NCI-H146 treated with DMSO at 0.1 percent for 48 hours (cell line): Measurements from ENCODE around the gene ZBTB8OS.
"Not testable (repeated sequence)": the region's sequence is repeated elsewhere in the genome, so short reads cannot be mapped to it uniquely, and the experiment has no call there.

Source experiments
- DNase-seq: peaks from one replicate; lab custom pipeline; 2025; ENCODE audit not compliant: unreplicated experiment; lab: John Stamatoyannopoulos, UW

ZBTB8OS gene

DNA sequence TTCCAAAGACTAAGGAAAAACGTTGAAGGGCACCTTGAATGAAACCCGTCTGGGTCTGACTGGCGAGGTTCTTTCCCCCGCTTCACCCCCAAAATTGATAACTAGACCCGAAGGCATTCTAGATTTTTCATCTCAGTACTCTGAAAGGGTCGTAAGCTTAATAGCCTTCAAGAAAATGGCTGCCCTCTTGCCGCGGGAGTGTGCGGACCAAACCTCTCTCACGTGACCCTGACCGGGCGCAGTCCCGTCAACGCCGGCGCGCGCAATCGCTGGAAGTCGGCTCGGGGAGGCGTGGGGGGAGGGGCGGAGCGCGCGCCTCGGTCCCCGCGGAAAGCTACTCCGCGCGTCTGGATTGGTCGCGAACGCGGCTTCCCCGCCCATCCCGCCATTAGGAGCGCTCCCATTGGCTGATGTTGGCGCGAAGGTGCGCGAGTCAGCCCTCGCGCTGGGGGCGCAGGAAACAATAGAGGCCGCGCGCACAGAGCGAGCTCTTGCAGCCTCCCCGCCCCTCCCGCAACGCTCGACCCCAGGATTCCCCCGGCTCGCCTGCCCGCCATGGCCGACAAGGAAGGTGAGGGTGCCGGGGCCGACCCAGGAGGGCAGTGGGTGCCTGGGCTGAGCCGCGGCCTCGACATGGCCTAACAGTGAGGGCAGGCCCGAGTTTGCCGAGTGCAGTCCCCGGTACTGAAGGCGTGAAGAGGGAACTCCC is 556 bp upstream of the ZBTB8OS start, which contains the start of gene RBBP4:
TSS of gene RBBP4 (plus strand) at position 457 of the 709 bp plus-strand sequence. CDS start at position 556, 99 bp downstream.
- peak; percentile 88 for DNase-seq

DNA sequence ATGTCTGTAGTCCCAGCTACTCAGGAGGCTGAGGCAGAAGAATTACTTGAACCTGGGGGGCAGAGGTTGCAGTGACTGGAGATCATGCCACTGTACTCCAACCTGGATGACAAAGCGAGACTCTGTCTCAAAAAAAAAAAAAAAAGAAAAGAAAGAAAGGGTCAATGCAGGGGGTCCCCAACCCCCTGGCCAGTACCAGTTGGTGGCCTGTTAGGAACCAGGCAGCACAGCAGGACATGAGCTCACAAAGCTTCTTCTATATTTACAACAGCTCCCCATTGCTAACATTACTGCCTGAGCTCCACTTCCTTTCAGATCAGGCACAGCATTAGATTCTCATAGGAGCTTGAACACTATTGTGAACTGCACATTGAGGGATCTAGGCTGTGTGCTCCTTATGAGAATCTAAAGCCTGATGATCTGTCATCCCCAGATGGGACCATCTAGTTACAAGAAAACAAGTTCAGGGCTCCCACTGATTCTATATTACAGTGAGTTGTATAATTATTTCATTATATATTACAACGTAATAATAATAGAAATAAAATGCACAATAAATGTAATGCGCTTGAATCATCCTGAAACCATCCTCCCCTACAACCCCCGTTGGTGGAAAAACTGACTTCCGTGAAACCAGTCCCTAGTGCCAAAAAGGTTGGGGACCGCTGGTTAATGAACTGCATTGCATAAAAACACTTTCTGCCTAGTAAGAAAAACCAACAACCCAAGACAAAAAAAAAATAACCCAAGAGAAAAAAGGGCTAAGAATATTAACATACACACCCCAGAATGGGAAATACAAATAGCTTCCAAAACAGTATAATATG is 2.8 kb downstream of the ZBTB8OS start:
- DNase-seq, result no peak

DNA sequence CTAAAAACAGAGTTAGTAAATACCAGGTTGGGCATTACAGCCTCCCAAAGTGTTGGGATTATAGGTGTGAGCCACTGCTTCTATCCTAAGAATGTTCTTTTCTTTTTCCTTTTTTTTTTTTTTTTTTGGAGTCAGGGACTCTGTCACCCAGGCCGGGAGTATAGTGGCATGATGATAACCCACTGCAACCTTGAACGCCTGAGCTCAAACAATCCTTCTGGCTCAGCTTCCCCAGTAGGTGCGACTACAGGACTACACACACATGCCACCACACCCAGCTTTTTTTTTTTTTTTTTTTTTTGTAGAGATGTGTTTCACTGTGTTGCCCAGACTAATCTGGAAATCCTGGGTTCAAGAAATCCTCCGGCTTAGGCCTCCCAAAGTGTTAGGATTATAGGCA is 5.9 kb downstream of the ZBTB8OS start:
- no peak for DNase-seq

DNA sequence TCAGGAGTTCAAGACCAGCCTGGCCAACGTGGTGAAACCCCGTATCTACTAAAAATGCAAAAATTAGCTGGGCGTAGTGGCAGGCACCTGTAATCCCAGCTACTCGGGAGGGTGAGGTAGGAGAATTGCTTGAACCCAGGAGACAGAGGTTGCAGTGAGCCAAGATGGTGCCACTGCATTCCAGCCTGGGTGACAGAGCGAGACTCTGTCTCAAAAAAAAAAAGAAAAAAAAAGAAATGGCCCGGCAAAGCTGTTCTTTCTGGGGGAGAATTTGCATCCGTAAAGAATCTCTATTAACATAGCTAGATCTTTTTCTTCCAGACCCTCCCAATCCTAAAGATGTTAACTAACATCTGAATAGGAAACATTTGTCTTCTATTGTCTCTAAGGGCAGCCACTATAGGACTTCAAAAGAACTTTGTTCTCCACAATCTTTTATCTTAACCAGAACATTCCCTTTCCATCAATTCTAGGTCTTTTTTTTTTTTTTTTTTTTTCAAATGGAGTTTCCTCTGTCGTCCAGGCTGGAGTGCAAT is 8.0 kb downstream of the ZBTB8OS start:
- not testable (repeated sequence) for DNase-seq

DNA sequence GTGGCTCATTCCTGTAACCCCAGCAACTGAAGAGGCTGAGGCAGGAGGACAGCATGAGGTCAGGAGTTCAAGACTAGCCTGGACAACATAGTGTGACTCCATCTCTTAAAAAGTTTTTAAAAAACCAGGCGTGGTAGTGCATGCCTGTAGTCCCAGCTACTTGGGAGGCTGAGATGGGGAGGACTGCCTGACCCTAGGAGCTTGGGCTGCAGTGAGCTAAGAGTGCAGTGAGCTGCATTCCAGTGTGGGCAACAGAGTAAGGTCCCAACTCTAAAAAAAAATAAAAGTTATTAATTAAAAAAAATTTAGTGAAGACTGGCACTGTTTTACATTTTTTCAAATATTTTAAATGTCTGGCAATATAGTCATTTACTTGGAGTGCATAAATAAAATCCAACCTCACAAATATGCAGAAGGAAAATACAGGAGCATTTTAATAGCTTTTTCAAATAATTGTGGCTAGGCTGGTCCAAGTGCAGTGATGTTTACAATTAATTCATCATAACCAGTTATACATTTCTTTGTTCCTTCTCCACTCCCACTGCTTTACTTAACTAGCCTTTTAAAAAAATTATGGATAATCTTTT is 10.8 kb downstream of the ZBTB8OS start:
- no peak for DNase-seq

DNA sequence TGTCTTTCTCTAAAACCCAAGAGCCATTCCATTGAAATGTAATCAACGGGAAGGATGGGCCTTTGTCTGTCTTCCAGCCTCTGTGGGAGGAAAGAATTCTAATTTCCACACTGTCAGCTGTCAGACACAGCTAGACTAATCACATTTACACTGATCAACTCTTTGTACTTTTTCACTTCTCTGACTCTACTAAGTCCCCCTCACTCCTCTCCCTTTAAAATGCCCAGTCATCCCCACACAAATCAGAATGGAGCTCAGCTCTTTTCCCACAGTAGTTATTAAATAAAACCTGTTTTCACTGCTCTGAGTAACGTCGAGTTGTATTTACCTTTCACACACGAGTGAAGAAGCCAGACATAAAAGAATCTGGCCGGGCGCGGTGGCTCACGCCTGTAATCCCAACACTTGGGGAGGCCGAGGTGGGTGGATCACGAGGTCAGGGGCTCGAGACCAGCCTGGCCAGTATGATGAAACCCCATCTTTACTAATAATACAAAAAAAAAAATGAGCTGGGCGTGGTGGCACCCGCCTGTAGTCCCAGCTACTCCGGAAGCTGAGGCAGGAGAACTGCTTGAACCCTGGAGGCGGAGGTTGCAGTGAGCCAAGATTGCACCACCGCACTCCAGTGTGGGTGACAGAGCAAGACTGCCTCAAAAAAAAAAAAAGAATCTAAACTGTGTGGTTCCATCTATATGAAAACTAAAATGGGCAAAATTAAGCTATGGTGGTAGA is 13.3 kb downstream of the ZBTB8OS start:
- DNase-seq, result no peak

DNA sequence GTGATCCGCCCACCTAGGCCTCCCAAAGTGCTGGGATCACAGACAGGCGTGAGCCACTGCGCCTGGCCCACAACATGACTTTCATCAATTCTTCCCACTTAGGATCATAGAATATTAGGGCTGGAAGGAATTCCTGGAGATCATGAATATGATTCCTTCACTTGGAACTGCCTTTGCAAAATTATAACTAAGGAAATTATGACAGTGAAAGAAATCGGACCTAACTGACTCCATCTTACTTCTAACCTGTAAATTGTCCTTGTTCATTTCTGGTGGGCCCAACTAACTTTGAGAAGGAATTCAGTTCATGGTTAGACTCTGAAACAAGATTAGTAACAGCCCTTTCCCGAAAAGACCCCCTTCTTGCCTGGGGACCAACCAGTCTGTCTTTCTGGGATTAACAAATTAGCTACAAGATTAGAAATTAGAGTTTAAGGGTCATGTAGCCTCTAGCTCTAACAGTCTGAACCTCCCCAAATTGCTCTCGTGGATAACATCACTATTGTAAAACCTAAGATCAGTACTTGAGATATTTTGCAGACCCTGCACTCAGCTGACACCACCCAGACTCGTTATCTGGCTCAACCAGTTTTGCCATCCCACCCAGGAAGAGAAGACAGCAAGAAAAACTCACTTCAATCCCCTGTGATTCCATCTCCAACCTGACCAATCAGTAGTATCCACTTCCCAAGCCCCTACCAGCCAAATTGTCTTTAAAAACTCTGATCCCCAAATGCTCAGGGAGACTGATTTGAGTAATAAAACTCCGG is 14.7 kb downstream of the ZBTB8OS start:
- DNase-seq, result no peak

DNA sequence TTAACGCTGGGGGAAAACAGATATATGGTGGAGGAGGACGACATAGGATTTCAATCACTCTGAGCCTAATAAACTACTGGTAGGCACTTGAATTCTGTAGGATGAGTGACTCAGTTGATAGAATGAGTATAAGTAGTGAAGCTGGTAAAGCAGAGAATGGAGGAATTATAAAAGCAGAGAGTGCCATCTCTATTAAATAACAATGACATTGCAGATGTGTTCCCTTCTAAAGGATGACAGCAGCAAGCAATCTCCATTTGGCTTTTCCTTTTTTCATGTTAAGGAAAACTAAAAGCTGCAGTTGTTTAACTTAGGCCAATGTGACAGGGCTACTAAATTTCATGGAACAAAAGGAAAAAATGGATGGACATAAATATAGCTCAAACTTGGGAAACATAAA is 17.5 kb downstream of the ZBTB8OS start:
- DNase-seq, result no peak

DNA sequence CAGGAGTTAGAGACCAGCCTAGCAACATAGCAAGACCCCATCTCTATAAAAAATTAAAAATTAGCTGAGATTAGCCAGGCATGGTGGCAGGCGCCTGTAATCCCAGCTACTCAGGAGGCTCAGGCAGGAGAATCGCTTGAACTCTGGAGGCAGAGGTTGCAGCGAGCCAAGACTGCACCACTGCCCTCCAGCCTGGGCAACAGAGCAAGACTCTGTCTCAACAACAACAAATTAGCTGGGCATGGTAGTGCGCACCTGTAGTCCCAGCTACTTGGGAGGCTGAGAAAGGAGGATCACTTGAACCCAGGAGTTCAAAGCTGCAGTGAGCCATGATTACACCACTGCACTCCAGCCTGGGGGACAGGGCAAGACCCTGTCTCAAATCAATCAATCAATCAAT is 20.2 kb downstream of the ZBTB8OS start:
- DNase-seq, result not testable (repeated sequence)

DNA sequence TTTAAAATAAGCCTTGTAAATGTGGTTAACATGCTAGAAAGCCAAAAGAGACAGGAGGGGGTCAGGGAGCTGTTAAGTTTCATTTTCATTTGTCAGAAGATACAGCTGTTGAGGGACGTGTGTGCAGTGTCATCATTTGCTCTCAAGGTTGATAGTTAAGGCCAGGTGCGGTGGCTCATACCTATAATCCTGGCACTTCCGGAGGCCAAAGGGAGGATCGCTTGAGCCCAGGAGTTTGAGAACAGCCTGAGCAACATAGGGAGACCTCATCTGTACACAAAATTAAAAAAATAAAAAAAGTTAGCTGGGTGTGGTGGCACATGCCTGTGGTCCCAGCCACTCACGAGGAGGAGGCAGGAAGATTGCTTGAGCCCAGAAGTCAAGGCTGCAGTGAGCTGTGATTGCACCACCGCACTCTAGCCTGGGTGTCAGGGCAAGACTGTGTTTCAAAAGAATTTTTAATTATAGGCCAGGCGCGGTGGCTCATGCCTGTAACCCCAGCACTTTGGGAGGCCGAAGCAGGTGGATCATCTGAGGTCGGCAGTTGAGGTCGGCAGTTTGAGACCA is 22.7 kb downstream of the ZBTB8OS start:
- DNase-seq, result no peak

DNA sequence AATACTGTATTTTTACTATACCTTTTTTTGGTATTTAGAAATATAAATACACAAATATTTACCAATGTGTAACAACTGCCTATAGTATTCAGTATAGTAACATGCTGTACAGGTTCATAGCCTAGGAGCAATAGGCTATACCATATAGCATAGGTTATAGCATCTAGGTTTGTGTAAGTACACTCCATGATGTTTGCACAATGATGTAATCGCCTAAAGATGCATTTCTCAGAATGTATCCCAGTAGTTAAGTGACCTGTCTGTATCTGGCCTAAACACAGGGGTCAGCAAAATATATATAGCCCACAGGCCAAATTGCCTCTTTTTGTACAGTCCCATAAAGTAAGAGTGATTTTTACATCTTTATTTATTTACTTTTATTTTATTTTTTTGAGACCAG is 24.2 kb downstream of the ZBTB8OS start:
- no peak for DNase-seq

DNA sequence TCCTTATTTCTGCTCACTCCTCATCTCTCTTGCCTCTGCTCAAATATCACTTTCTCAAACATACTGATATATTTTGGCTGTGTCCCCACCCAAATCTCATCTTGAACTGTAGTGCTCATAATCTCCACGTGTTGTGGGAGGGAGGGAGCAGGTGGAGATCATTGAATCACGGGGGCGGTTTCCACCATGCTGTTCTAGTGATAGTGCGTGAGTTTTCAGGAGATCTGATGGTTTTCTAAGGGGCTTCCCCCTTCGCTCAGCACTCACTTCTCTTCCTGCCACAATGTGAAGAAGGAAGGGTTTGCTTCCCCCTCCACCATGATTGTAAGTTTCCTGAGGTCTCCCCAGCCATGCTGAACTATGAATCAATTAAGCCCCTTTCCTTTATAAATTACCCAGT is 26.6 kb downstream of the ZBTB8OS start:
- no peak for DNase-seq

DNA sequence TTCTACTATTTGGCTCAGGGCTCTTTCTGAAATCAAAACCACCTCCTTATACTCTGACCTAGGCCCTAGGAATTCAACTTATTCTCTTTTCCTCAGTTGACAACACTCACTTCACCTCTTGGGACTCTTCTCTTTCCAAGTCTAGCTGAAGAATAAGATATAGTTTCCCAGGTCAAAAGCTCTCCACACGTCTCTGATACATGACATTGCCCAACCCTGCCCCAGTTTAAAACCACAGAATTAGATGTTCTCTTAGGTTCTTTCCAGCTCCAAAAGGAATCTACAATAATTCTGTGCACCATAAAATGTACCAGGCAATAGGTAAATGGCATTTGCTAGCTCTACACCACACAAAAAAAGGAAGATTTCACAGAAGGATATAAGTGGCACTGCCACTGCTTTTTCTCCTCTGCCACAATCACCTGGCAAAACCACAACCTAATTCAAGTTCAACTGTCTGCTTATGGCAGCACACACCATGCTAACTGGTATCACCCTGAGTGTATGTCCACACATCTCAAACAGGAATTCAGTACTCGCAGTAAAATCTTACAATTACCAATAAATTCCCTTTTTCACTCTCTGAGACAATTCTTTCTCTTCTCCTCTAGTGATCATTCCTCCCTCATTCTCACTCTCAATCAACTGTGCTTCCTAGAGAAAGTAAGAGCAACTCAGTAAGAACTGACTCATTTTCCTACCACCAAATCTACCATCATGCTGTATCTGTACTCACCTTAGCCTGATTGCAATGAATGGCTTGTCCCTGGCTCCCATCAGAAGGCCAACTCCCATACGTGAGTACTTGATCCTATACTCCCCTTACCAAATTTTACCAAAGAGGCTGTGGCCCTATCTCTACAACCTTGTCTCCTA is 27.3 kb downstream of the ZBTB8OS start:
- no peak for DNase-seq

DNA sequence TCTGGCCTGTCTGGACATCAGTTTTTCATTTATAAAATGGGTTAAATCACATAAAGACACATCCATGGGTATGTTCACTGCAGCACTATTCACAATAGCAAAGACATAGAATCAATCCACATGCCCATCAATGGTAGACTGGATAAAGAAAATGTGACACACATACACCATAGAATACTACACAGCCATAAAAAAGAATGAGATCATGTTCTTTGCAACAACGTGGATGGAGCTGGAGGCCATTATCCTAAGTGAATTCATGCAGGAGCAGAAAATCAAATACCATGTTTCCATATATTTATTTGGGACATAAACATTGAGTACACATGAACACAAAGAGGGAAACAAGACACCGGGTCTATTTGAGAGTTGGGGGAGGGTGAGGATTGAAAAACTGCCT is 28.1 kb downstream of the ZBTB8OS start:
- no peak for DNase-seq

DNA sequence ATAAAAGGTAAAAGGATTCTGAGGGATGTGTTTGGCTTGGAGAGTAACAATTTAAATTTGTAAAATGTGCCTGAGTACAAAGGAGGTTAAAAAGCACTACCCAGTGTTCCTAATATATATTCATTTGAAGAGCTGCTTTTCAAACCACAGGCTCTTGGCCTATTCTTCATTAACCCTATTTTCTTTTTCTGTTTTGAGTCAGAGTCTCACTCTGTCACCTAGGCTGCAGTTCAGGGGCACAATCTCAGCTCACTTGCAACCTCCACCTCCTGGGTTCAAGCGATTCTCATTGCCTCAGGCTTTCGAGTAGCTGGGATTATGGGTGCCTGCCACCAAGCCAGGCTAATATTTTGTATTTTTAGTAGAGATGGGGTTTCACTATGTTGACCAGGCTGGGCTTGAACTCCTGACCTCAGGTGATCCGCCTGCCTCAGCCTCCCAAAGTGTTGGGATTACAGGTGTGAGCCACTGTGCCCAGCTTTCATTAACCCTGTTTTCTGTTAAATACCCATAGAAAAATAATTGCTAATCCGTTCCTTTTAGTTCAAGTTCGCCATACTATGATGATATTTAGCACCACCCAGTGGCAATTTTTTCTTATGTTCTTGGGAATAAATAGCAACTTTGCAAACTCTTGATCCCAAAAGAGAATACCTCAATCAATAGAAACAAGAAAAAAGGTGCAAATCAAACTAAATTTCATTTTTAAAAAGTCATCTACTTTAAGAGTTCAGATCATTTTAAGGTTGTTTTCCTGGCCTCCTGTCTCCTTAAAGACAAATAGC is 30.5 kb downstream of the ZBTB8OS start:
- DNase-seq, result no peak

DNA sequence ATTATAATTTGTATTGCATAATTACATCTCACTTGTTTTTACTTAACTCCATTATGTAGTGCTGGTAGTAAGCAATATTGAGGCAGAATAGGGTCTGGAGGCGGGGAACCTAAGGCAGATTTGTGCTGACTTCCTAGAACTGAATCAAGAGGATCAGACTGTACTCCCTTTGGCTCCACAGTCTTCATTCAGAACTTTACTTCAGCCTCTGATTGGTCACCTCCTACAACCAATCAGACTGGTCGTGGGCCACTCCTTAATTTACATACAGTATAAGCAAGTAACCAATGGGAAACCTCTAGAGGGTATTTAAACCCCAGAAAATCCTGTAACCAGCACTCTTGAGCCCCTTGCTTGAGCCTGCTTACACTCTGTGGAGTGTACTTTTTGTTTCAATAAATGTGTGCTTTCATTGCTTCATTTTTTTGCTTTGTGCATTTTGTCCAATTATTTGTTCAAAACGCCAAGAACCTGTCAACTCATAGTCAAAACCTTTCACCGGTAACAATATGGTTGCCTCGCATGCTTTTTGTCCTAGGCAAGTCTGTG is 31.6 kb downstream of the ZBTB8OS start:
- no peak for DNase-seq

DNA sequence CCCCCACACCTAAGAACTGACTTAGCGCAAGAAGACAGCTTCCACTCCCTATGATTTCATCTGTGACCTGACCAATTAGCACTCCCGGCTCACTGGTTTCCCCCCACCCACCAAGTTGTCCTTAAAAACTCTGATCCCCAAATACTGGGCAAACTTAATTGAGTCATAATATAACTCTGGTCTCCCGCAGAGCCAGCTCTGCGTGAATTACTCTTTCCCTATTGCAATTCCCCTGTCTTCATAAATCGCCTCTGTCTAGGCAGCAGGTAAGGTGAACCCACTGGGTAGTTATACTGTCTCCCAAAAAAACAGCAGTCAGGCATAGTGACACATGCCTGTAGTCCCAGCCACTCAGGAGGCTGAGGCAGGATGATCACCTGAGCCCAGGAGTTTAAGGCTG is 36.9 kb downstream of the ZBTB8OS start:
- DNase-seq, result no peak
